ENCODE data around the gene VSTM4. TPM values are rescaled to one million over a fixed set of nuclear protein-coding genes. Genes with fewer than 3 reads are reported as not detected.

Gene VSTM4
- total RNA-seq, 6 experiments from 2014 or later = 0.05 to 0.24 (median 0.14) TPM; not detected in 1

GRCh38 chr10:49081547-49082275, 33.6 kb downstream of the VSTM4 start:
- H3K27me3 Mint-ChIP-seq (ENCODE audit: insufficient read depth) = peaks cover 25% of the 10 kb centered on the region
- no peak overlapping the region for H3K4me3 Mint-ChIP-seq
- TF ChIP-seq CTCF (IDR thresholded peaks at IDR 0.05) = no peak
- no peak for DNase-seq
- H3K9me3 Mint-ChIP-seq = peaks cover 6% of the 10 kb centered on the region
- no peak overlapping the region for H3K27ac Mint-ChIP-seq
- no peaks in the 10 kb centered on the region for H3K4me1 Mint-ChIP-seq (ENCODE audit: low read depth)
- peaks cover 4% of the 10 kb centered on the region; the same call in 1 of the 2 replicates for H3K36me3 Mint-ChIP-seq (ENCODE audit: low read depth)

GRCh38 chr10:49080965-49081364, 34.4 kb downstream of the VSTM4 start:
- H3K4me1 Mint-ChIP-seq (ENCODE audit: low read depth) = no peaks in the 10 kb centered on the region
- H3K27me3 Mint-ChIP-seq (ENCODE audit: insufficient read depth) = peaks cover 30% of the 10 kb centered on the region
- no peak for TF ChIP-seq CTCF (IDR thresholded peaks at IDR 0.05)
- DNase-seq = no peak
- H3K27ac Mint-ChIP-seq = no peak overlapping the region
- H3K36me3 Mint-ChIP-seq (ENCODE audit: low read depth) = no peaks in the 10 kb centered on the region
- no peaks in the 10 kb centered on the region for H3K9me3 Mint-ChIP-seq
- no peak overlapping the region for H3K4me3 Mint-ChIP-seq

- DNase-seq = no peak
- H3K4me1 Mint-ChIP-seq (ENCODE audit: low read depth) = no peaks in the 10 kb centered on the region
- H3K36me3 Mint-ChIP-seq (ENCODE audit: low read depth) = no peaks in the 10 kb centered on the region
- H3K4me3 Mint-ChIP-seq = no peak overlapping the region
- no peak overlapping the region for H3K27ac Mint-ChIP-seq
- peaks cover 30% of the 10 kb centered on the region for H3K27me3 Mint-ChIP-seq (ENCODE audit: insufficient read depth)
- H3K9me3 Mint-ChIP-seq = no peaks in the 10 kb centered on the region
- TF ChIP-seq CTCF (IDR thresholded peaks at IDR 0.05) = no peak
Observed at GRCh38 chr10:49080071-49080470, 35.3 kb downstream of the VSTM4 start.

GRCh38 chr10:49079499-49079898, 35.8 kb downstream of the VSTM4 start:
- TF ChIP-seq CTCF (IDR thresholded peaks at IDR 0.05) = no peak
- H3K4me3 Mint-ChIP-seq = no peak overlapping the region
- no peak overlapping the region for H3K27ac Mint-ChIP-seq
- no peaks in the 10 kb centered on the region for H3K36me3 Mint-ChIP-seq (ENCODE audit: low read depth)
- H3K9me3 Mint-ChIP-seq = no peaks in the 10 kb centered on the region
- H3K4me1 Mint-ChIP-seq (ENCODE audit: low read depth) = no peaks in the 10 kb centered on the region
- no peak for DNase-seq
- peaks cover 30% of the 10 kb centered on the region for H3K27me3 Mint-ChIP-seq (ENCODE audit: insufficient read depth)

- H3K36me3 Mint-ChIP-seq (ENCODE audit: low read depth) = no peaks in the 10 kb centered on the region
- H3K4me1 Mint-ChIP-seq (ENCODE audit: low read depth) = no peaks in the 10 kb centered on the region
- H3K27me3 Mint-ChIP-seq (ENCODE audit: insufficient read depth) = peaks cover 30% of the 10 kb centered on the region
- no peak overlapping the region for H3K27ac Mint-ChIP-seq
- no peak for TF ChIP-seq CTCF (IDR thresholded peaks at IDR 0.05)
- H3K4me3 Mint-ChIP-seq = no peak overlapping the region
- DNase-seq = no peak
- no peaks in the 10 kb centered on the region for H3K9me3 Mint-ChIP-seq
Observed at GRCh38 chr10:49079072-49079471, 36.2 kb downstream of the VSTM4 start.
